GM19025 (cell line): ENCODE results near the gene NKX6-2.

Source experiments
- ATAC-seq: cut with Tn5 transposase; IDR thresholded peaks from one replicate; pipeline ENCODE4 v1.9.1; 2021; ENCODE audit warnings: mild to moderate bottlenecking, low read depth, moderate library complexity; ENCODE audit not compliant: unreplicated experiment

NKX6-2 gene

DNA sequence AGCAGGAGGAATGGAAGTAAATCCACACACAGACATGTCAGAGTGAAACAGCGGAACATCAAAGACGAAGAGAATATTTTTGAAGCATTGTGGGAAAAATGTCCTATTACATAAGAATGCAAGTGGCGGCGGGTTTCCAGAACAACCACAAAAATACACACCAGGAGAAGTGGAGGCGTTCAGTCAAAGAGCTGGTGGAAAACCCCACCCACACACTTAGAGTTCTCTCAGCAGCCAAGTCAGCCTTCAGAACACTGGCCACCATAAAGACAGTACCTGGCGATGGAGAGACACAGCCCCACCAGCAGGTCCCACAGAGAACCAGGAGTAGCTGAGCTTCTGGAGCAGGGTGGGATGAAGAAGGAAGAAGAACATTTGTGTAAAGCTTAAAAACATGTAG, 23.7 kb downstream of the NKX6-2 start:
- no peak for ATAC-seq

DNA sequence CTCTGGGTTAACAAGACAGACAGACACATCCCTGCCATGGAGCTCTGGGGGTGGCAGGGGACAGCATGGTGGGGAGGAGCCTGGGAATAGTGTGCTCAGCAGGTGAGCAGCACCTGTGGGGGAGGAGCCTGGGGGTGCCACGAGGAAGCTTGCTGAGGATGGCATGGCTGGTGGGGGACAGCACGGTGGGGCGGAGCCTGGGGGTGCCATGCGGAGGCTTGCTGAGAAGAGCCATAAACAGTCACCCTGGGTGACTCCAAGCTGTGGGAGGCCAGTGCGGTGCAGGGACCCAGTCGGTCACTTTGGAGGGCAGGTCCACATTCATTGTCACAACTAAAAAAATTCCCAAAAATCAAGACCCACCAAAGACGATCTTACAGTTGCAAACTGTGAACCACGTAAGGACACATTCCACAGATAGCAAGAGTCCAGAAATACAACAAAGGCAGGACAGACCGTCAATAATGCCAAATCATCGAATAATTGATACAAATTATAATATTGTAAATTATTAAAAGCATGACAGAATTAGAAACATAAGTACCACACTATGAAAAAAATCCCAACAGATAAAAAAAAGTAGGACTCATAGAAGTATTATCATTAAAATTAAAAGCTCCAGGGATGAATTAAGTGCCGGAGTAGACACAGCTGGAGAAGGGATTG, 24.4 kb downstream of the NKX6-2 start:
- no peak for ATAC-seq

DNA sequence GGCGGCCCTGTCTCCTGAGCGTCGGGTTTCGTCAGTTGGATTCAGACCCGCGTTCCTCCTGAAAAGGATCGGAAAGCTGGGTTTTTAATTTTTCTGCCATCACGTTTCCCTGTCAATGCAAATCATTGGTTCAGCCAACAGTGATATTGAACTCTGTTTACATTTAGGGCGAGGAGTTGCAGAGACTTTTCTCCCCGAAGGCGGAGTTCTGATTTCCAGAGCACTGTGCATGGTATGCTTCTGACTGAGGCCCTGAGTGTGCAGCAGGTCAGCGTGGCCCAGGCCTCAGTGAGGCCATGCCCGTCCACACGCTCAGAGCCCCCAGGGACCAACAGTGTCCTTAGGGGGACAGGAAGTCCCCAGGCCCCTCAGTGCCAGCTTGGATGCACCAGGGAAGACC, 27.1 kb downstream of the NKX6-2 start:
- ATAC-seq, result no peak

DNA sequence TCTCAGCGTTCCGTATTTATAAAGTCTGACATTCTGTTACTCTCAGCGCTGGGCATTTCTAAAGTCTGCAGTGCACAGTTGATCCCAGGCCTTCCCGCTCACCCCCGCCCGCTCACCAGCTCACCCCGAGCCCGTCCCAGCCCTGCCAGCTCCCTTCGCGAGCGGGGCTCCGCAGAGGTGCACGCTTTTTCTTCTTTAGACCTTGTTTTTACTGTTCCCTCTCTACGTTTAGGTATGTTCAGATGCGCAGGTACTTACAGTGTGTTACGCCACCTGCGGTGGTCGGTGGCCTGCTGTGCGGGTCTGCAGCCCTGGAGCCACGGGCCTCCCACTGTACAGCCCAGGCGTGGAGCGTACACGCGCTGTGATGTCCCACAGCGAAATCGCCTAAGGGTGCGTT, 28.8 kb downstream of the NKX6-2 start:
- ATAC-seq, result no peak

DNA sequence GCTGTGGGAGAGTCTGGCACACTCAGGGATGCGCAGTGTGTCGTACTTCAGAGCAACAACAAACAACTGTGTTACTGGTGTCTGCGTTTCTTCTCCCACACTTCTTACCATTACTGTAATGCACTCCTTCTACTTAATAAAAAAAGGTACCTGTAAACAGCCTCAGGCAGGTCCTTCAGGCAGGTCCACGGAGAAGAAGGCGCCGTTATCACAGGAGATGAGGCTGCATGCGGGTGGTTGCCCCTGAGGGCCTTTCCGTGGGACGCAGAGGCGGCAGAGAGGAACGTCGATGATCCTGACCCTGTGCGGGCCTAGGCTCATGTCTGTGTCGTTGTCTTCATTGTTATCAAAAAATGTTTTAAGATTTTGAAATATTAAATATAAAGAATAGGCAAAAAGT, 29.4 kb downstream of the NKX6-2 start:
- ATAC-seq, result no peak

DNA sequence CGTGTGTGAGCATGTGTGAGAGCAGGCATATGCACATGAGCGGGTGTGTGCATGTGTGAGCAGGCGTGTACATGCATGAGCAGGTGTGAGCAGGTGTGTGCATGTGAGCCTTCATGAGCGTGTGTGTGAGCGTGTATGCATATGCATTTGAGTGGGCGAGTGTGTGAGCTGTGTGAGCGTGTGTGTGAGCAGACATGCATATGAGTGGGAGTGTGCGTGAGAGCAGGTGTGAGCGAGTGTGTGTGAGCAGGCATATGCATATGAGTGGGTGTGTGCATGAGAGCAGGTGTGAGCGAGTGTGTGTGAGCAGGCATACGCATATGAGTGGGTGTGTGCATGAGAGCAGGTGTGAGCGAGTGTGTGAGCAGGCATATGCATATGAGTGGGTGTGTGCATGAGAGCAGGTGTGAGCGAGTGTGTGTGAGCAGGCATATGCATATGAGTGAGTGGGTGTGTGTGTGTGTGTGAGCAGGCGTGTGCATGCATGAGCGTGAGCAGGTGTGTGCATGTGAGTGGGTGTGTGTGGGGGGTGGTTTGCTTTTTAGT, 30.7 kb downstream of the NKX6-2 start:
- ATAC-seq, result no peak

DNA sequence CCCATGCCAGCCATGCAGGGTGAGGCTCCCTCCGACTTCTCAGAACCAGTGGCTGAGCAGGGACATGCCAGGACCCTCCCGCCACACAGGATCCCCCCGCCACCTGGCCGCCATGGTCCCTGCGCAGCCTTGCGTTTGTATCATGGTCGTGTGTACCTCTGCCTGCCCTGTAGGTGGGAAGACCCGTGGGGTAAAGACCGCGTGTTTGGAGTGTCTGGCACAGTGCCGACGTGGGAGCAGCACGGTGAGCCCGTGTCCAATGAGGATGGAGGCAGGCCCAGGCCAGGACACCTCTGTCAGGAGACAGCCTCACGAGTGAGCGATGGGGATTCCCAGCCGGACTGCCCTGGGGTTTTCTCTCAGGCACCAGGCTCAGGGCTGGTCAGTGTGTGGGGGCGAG, 31.9 kb downstream of the NKX6-2 start:
- ATAC-seq, result no peak

DNA sequence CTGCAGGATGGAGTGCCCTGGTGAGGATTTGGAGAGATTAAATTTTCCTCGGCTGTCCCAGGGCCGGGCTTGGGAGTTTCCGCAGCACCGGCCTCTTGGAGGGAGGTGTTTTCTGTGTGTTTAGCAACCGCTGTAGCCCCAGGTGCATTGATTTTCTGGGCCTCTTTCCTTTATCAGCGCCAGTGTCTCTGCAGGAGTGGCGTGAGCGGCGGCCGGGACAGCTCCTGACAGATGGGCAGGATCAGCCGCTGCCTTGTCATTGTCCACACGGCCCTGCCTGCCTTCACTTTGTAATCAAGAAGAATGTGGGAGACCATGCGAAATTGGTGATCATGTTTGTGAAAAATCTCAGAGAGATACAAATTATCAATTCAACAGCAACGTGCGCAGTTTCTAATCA, 32.4 kb downstream of the NKX6-2 start:
- ATAC-seq, result no peak

DNA sequence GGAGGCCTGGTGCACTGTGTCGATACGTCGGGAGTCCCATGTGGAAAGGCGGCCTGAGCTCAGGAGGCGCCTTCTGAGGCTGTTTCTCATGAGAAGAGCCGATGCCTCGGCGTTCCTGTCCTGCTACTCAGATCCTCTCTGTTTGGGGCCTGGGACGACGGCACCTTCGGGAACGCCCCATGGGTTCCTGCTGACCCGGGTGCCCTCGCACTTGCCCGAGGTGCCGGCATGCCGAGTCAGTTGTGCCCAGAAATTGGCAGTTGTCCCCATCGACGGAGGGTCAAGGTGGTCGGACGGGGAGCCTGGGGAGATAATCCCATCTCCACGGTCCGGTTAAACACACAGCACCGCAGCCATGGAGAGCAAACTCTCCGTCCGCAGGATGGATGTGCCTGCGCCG, 33.0 kb downstream of the NKX6-2 start:
- ATAC-seq, result no peak

DNA sequence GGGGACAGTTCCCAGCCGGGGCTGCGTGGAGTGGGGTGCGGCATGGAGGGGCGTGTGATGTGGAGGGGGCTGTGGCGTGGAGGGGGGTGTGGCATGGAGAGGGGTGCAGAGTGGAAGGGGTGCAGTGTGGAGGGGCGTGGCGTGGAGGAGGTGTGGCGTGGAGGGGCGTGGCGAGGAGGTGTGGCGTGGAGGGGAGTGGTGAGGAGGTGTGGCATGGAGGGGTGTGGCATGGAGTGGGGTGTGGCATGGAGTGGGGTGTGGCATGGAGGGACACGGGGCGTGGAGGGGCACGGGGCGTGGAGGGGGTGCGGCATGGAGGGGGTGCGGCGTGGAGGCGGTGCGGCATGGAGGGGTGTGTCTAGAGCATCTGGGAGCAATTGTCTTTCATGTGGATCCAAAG, 33.6 kb downstream of the NKX6-2 start:
- ATAC-seq, result no peak

DNA sequence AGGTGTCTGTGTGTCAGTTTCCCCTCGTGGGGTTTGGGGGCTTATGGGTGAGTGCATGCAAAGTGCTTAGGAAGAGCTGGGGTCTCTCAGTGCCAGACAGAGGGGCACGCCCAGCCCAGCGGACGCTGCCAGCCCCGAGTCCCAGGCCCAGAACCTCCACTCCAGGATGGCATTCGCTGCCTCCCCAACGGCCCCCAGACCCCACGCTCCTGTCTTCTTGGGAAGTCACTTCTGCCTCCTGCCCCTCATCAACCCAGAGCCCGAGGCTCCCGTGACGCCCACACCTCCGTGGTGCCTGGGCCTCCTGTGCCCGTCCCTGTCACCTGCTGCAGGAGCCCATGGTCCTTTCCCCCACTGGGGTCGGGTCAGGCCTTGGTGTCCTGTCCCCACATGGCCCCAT, 35.0 kb downstream of the NKX6-2 start:
- no peak for ATAC-seq

DNA sequence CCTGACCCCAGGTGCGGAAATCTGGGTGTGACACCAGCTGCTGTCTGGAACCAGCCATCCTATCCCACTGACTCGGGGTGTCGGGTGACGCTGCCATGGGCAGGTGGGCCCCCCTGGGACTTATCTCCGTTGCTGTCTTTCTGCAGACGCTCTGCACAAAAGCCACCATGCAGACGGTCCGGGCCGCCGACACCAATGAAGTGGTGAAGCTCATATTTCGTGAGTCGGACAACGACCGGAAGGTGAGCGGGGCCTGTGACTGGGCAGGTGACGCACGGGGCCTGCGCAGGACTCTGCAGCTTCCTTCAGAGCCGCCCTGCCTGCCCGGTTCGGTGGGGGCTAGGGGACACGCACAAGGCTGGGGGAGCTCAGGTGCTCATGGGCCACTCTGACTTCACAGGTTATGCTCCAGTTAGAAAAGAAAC, 36.6 kb downstream of the NKX6-2 start:
- no peak for ATAC-seq

DNA sequence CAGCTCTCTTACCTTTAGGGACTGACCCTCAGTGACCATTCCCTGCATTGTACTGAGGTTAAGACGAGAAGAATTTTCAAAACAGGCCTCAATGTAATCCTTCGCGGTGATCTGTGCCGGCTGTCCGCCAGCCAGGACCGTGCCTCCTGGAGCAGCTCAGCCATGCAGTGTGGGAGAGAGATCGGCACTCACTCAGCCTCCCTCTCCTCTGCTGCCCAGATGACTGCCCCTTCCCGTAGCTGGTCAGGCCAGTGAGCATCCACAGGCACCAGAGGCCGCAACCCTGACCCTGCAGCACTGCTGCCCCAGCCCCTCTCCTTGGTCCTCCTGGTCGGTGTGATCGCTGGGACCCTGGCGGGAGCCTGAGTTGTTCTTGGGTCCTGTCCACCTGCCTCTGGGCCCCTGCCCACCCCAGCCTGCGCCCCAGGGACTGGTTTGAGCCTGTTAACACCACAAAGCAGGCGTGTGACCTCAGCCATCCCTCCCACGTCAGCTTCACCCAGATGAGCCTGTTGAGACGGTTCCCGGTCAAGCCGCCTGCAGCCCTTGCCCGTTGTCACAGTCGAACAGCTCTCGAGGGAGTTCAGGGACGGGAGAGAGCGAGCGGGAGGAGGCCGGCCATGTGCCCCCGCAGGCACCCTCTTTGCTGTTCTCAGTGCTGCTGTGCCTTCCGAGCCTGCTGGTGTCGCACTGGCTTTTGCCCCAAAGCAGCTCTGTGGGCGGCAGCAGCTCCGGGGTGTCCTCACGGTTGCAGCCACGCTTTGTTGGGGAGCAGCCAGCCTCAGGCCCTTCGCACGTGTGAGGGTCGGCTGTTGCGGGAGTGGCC, 37.2 kb downstream of the NKX6-2 start:
- no peak for ATAC-seq

DNA sequence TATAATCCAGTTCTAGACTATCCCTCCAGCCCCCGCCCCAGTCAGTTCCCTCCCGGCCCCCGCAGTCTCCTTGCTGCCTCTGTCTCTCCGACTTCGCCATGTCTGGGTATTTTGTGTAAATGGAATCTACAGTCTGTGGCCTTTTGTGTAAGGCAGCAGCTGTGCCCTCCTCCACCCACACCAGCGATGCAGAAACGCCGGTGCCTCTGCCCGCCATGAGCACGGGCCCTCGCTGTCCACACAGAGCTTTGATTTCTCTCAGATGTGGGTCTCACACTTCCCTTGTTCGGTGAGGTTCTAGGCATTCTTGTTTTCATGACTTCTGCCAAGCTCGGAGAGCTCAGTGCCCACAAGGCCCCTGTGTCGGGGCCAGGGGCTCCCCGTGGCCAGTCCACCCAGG, 37.8 kb downstream of the NKX6-2 start:
- no peak for ATAC-seq

DNA sequence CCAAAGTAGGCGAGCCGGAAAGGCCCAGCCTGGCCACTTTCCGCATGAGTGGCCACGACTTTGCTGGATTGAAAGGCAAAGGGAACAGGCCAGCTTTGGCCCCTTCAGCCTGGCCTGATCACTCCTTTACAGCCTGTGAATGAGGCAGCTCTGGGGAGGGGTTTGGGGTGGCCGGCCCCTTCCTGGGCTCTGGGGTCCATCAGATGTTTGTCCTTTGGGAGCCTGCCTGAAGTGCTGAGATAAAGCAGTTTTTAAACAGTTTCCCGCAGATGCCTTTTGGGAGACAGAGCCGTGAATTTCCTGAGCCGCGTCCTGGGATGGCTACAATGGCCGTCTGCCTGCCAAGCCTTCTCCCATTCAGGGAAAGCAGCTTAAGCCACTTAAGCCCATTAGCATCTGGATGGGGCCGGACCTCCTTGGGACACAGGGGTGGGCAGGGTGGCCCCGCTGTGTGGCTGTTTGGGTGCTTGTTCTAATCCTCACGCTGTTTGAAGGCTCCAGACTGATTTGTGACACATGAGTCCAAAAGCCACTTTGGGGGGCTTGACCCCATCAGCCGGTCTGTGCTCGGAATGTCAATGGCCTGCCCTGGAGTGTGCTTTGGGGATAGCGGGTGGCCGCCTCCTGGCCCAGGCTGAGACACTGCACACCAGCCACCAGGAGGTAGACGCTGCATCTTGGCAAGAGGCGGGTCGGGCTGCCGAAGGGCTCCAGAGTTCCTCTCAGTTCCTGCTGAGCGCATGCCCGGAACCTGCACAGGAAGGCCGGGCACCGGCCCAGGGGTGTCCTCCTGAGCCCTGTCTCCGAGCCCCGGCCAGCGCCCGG, 38.9 kb downstream of the NKX6-2 start:
- ATAC-seq, result no peak

DNA sequence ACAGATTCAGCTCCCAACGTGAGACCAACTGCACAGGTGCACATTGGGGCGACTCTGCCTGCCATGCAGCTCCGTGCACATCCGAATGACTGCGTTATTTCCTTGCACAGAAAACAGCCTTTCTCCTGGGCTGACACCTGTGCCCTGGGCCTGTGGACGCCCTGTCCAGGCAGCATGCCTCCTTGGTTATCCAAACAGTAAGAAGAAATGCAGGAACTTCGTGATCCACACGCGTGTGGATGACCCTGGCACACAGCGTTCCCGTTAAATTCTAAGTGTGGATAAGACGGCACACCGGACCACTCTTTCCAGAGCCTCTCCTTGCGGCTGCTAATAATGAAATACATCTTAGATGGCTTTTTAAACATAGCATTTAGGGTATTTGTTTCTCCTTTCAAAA, 39.6 kb downstream of the NKX6-2 start:
- ATAC-seq, result no peak

DNA sequence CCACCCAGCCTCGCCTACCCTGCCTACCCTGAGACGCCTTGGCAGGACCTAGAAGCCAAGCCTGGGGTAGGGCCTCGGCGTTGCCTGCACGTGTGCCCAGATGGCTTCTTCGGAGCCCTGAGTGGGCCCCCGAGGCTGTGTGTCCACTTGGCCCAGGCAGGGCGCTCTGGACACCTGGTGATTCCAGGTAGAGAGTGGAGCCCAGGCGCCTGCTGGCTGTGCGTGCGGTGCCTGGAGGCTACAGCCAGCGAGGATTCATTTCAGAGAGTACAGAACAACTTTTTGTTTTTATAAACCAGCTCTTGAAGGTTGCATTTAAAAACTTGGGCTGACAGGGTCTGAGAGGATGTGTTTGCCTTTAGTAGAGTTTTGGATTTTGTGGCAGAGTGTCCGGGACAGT, 40.0 kb downstream of the NKX6-2 start:
- ATAC-seq, result no peak

DNA sequence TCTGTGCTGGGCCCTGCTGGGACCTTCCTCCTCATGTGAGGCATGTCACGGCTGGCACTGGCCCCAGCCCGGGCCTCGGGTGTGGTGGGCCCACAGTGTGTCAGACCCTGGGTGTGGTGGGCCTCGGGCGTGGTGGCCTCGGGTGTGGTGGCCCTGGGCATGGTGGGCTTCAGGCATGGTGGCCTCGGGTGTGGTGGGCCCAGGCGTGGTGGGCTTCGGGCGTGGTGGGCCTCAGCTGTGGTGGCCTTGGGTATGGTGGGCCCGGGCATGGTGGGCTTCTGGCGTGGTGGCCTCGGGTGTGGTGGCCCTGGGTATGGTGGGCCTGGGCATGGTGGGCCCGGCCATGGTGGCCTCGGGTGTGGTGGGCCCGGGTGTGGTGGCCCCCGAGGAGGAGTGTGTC, 40.4 kb downstream of the NKX6-2 start:
- ATAC-seq, result no peak

DNA sequence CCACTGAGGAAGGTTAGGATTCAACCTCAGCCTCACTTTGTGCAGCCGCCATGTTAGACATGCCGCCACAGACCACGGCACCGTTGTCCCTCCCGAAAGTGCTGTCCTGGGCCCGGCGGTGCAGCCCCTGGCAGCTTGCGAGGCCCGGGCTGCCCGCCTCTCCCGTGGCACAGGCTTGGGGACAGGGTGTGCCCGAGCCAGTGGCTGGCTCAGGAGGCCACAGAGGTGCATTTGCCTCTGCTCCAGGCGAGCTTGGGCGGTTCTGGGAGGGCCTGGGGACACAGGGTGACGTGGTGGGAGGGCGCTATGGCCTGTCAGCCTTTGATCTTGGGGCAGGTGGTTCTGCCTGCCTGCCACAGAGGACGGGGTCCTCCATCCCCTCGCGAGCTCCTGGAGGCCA, 41.1 kb downstream of the NKX6-2 start:
- ATAC-seq, result no peak

DNA sequence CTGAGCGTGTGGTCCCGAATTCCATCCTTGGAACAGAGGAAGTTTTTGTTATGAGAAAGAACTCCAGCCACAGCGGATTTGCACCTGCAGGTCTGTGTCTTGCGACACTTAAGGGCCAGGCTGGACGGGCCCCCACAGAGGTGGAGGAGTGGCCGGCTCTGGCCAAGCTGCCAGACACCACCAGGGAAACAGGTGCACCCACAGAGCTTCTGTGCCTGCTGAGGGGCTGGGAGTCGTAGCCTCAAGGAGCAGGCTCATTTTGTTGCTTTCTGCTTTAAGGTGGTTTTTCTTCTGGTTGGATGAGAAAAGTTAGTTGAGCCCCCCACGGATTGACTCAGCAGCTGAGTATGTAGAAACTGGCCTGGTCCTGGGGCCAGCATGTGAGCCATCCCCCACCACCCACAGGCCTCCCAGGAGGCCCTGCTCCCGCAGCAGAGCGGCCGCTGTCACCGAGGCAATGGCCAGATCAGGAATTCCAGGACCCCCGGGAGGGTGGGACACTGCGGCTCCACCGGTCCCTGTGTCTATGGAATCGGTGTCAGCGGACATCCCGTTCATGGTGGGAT, 41.9 kb downstream of the NKX6-2 start:
- ATAC-seq, result no peak
